H9 (cell line): ENCODE data around the gene NR0B2. TPM values are rescaled to one million over a fixed set of nuclear protein-coding genes. Genes with fewer than 3 reads are reported as not detected.

Source experiments
- DNase-seq: peaks from one replicate; pipeline ENCODE4 v3.0.0-alpha.2; 2017
- H2AFZ ChIP-seq: one replicate; pipeline ENCODE4 v1.6.1; 2013; ENCODE audit warnings: mild to moderate bottlenecking, low read length, control low read depth, moderate library complexity
- H2AK5ac ChIP-seq: 2 replicates; pipeline ENCODE4 v1.6.1; 2013; ENCODE audit warnings: low read length, control low read depth, mixed read lengths; ENCODE audit not compliant: insufficient read length
- H2BK120ac ChIP-seq: one replicate; pipeline ENCODE4 v1.6.1; 2013; ENCODE audit warnings: low read depth, mild to moderate bottlenecking, low read length, control low read depth, inconsistent platforms; ENCODE audit not compliant: poor library complexity, severe bottlenecking
- H2BK12ac ChIP-seq: 2 replicates; pipeline ENCODE4 v1.6.1; 2013; ENCODE audit warnings: low read length, control low read depth, mixed read lengths, low read depth; ENCODE audit not compliant: insufficient read length
- H2BK15ac ChIP-seq: 2 replicates; pipeline ENCODE4 v1.6.1; 2013; ENCODE audit warnings: low read depth, low read length, control low read depth
- H2BK20ac ChIP-seq: one replicate; pipeline ENCODE4 v1.6.1; 2013; ENCODE audit warnings: low read depth, mild to moderate bottlenecking, low read length, control low read depth, inconsistent platforms; ENCODE audit not compliant: poor library complexity, severe bottlenecking
- H2BK5ac ChIP-seq: 2 replicates; pipeline ENCODE4 v1.6.1; 2013; ENCODE audit warnings: low read length, control low read depth, mixed read lengths; ENCODE audit not compliant: insufficient read length
- H3K14ac ChIP-seq: 2 replicates; pipeline ENCODE4 v1.6.1; 2013; ENCODE audit warnings: low read length, control low read depth; ENCODE audit not compliant: insufficient read depth
- H3K18ac ChIP-seq: 2 replicates; pipeline ENCODE4 v1.6.1; 2013; ENCODE audit warnings: low read depth, mild to moderate bottlenecking, mixed read lengths, low read length, control low read depth; ENCODE audit not compliant: insufficient read length
- H3K23ac ChIP-seq: 2 replicates; pipeline ENCODE4 v1.6.1; 2013; ENCODE audit warnings: low read length, control low read depth, mixed read lengths, low read depth; ENCODE audit not compliant: insufficient read length
- H3K23me2 ChIP-seq: 2 replicates; pipeline ENCODE4 v1.6.1; 2013; ENCODE audit warnings: low read depth, mild to moderate bottlenecking, mixed read lengths, low read length, control low read depth; ENCODE audit not compliant: insufficient read length, poor library complexity, severe bottlenecking
- H3K27ac ChIP-seq: 2 replicates; pipeline ENCODE4 v1.5.1; 2013; ENCODE audit warnings: low read length, control low read depth, mixed read lengths, low read depth; ENCODE audit not compliant: insufficient read length
- H3K27me3 ChIP-seq: 2 replicates; pipeline ENCODE4 v1.6.1; 2013; ENCODE audit warnings: low read length, control low read depth, inconsistent platforms; ENCODE audit not compliant: insufficient read depth
- H3K4ac ChIP-seq: 2 replicates; pipeline ENCODE4 v1.6.1; 2013; ENCODE audit warnings: low read depth, mild to moderate bottlenecking, control low read depth, inconsistent platforms, low read length, moderate library complexity
- H3K4me1 ChIP-seq: 2 replicates; pipeline ENCODE4 v1.6.1; 2013; ENCODE audit warnings: low read length, control low read depth, inconsistent platforms; ENCODE audit not compliant: insufficient read depth
- H3K4me2 ChIP-seq: 2 replicates; pipeline ENCODE4 v1.6.1; 2013; ENCODE audit warnings: low read length, control low read depth, mixed read lengths; ENCODE audit not compliant: insufficient read length, insufficient read depth
- H3K56ac ChIP-seq: 2 replicates; pipeline ENCODE4 v1.6.1; 2013; ENCODE audit warnings: low read depth, mild to moderate bottlenecking, mixed read lengths, low read length, control low read depth; ENCODE audit not compliant: insufficient read length
- H3K79me1 ChIP-seq: 2 replicates; pipeline ENCODE4 v1.6.1; 2013; ENCODE audit warnings: low read depth, mild to moderate bottlenecking, moderate library complexity, low read length, control low read depth, inconsistent platforms; ENCODE audit not compliant: insufficient read depth, poor library complexity, severe bottlenecking
- H3K79me2 ChIP-seq: 2 replicates; pipeline ENCODE4 v1.6.1; 2013; ENCODE audit warnings: low read length, control low read depth, inconsistent platforms; ENCODE audit not compliant: insufficient read depth
- H3K9ac ChIP-seq: 2 replicates; pipeline ENCODE4 v1.6.1; 2013; ENCODE audit warnings: low read length, control low read depth, mixed read lengths; ENCODE audit not compliant: insufficient read length; ENCODE audit errors: extremely low read depth
- H3K9me3 ChIP-seq: one replicate; pipeline ENCODE4 v1.6.1; 2013; ENCODE audit warnings: low read depth, low read length, inconsistent platforms; ENCODE audit not compliant: control insufficient read depth
- H3T11ph ChIP-seq: one replicate; pipeline ENCODE4 v1.6.1; 2013; ENCODE audit warnings: mild to moderate bottlenecking, low read length, control low read depth, inconsistent platforms
- H4K20me1 ChIP-seq: one replicate; pipeline ENCODE4 v1.6.1; 2013; ENCODE audit not compliant: control insufficient read depth, insufficient read length, insufficient read depth
- H4K5ac ChIP-seq: 2 replicates; pipeline ENCODE4 v1.6.1; 2013; ENCODE audit warnings: low read depth, mild to moderate bottlenecking, mixed read lengths, low read length, control low read depth; ENCODE audit not compliant: insufficient read length
- H4K8ac ChIP-seq: replicated peaks from 2 replicates; pipeline ENCODE4 v1.6.1; 2013; ENCODE audit warnings: low read length, control low read depth, mixed read lengths, low read depth; ENCODE audit not compliant: insufficient read length
- H4K91ac ChIP-seq: 2 replicates; pipeline ENCODE4 v1.6.1; 2013; ENCODE audit warnings: low read depth, mild to moderate bottlenecking, moderate library complexity, mixed read lengths, low read length, control low read depth; ENCODE audit not compliant: insufficient read length
- H3K27ac Mint-ChIP-seq, 3 experiments: 2 replicates in 2 of 3; 3 replicates in 1 of 3; pipeline ENCODE4 v1.8.0; 2020 to 2021; ENCODE audit warnings: mixed read lengths in 3 of 3, mild to moderate bottlenecking in 1 of 3, moderate library complexity in 1 of 3
- H3K27me3 Mint-ChIP-seq: 2 replicates; pipeline ENCODE4 v1.8.0; 2021; ENCODE audit warnings: low read depth, mild to moderate bottlenecking, moderate library complexity, mixed read lengths
- H3K36me3 Mint-ChIP-seq, 3 experiments: 2 replicates in 2 of 3; 3 replicates in 1 of 3; pipeline ENCODE4 v1.8.0; 2020 to 2021; ENCODE audit warnings: low read depth in 3 of 3, mixed read lengths in 3 of 3; ENCODE audit not compliant: insufficient read depth in 1 of 3
- H3K4me1 Mint-ChIP-seq, 2 experiments: 2 replicates each; pipeline ENCODE4 v1.8.0; 2020; ENCODE audit warnings: mixed read lengths in 2 of 2
- H3K4me3 Mint-ChIP-seq, 2 experiments: 2 replicates in 1 of 2; 3 replicates in 1 of 2; pipeline ENCODE4 v1.8.0; 2020 to 2021; ENCODE audit warnings: mild to moderate bottlenecking in 2 of 2, mixed read lengths in 2 of 2, moderate library complexity in 1 of 2
- H3K9me3 Mint-ChIP-seq, 2 experiments: 2 replicates in 1 of 2; 3 replicates in 1 of 2; pipeline ENCODE4 v1.8.0; 2020; ENCODE audit warnings: mild to moderate bottlenecking in 2 of 2, mixed read lengths in 2 of 2, moderate library complexity in 1 of 2
- WGBS: extraction: QIAGEN DNeasy Blood & Tissue Kit; methylation state at CpG from one replicate; pipeline ENCODE4 v1.1.7; 2013; ENCODE audit warnings: missing lambda C conversion rate, low lambda C conversion rate, mixed read lengths; ENCODE audit not compliant: insufficient read length; ENCODE audit errors: extremely low coverage; 5-methylcytosine and 5-hydroxymethylcytosine counted together
- total RNA-seq: library from RNA; stranded (reverse); gene quantifications from 2 replicates; pipeline ENCODE4 v1.2.1, GENCODE V29; 2021
- TF ChIP-seq, protein P1 (sequence below): fragments of 200-600 bp; sonication (generic); conservative IDR thresholded peaks from 3 replicates; pipeline ENCODE4 v1.8.0; 2021; ENCODE audit warnings: antibody characterized with exemption, mild to moderate bottlenecking

NR0B2 gene
- total RNA-seq, 1 experiment from 2014 or later = not detected

DNA sequence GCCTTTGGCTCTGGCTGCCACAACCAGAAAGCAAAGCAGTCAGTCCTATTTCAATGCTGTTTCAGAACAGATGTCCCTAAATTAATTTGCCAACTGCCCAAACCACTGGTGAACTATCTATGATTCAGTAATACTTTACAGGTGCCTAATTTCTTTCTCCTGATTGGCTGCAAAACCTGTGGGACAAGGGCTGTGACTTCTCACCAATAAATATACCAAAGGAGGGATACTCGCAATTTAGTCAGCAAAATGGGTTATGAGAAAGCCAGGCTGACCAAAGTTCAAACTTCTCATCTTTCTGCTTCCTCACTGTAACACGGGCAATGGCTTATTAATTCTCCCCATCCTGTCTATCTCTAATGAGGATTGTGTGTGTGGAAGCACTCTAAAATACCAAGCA lies 36.4 kb downstream of the NR0B2 start:
- H3K56ac ChIP-seq = no peak overlapping the region
- H2BK5ac ChIP-seq = no peak overlapping the region
- no peak overlapping the region for H3K23ac ChIP-seq
- Mint-ChIP-seq H3K4me3 (no peak overlapping the region), H3K9me3 (no peaks in the 10 kb centered on the region), H3K27ac (no peak overlapping the region), H3K4me1 (peaks cover 0 to 8% of the 10 kb centered on the region in 2 experiments; a peak in 2 of 4 replicates), H3K27me3 (no peaks in the 10 kb centered on the region), H3K36me3 (peaks cover 1 to 30% (median 18%) of the 10 kb centered on the region in 3 experiments; a peak in 6 of 7 replicates)
- no peak for DNase-seq
- H3K9me3 ChIP-seq = no peaks in the 10 kb centered on the region
- no peak overlapping the region for H2BK12ac ChIP-seq
- H3K79me2 ChIP-seq = no peaks in the 10 kb centered on the region
- H4K5ac ChIP-seq = no peak overlapping the region
- no peak overlapping the region for H2AK5ac ChIP-seq
- no peak overlapping the region for H3K18ac ChIP-seq
- no peaks in the 10 kb centered on the region for H3K79me1 ChIP-seq
- H2AFZ ChIP-seq = no peak overlapping the region
- H3K23me2 ChIP-seq = no peaks in the 10 kb centered on the region
- H2BK120ac ChIP-seq = no peak overlapping the region
- no peak overlapping the region for H3K9ac ChIP-seq
- H3K4me1 ChIP-seq = no peaks in the 10 kb centered on the region; the same call in 1 of the 2 replicates
- no peak overlapping the region for H3K4me2 ChIP-seq
- no peak overlapping the region for H4K8ac ChIP-seq
- no peak overlapping the region for H3K4ac ChIP-seq
- no peak overlapping the region for H3K27ac ChIP-seq
- no peak overlapping the region for H2BK20ac ChIP-seq
- WGBS = no CpG with 5 or more reads among the region's 2 CpGs
- H3T11ph ChIP-seq = no peak overlapping the region
- no peak overlapping the region for H3K14ac ChIP-seq
- H3K27me3 ChIP-seq = no peaks in the 10 kb centered on the region
- no peaks in the 10 kb centered on the region for H4K20me1 ChIP-seq
- H4K91ac ChIP-seq = no peak overlapping the region
- no peak overlapping the region for H2BK15ac ChIP-seq
- TF ChIP-seq, protein P1, sequence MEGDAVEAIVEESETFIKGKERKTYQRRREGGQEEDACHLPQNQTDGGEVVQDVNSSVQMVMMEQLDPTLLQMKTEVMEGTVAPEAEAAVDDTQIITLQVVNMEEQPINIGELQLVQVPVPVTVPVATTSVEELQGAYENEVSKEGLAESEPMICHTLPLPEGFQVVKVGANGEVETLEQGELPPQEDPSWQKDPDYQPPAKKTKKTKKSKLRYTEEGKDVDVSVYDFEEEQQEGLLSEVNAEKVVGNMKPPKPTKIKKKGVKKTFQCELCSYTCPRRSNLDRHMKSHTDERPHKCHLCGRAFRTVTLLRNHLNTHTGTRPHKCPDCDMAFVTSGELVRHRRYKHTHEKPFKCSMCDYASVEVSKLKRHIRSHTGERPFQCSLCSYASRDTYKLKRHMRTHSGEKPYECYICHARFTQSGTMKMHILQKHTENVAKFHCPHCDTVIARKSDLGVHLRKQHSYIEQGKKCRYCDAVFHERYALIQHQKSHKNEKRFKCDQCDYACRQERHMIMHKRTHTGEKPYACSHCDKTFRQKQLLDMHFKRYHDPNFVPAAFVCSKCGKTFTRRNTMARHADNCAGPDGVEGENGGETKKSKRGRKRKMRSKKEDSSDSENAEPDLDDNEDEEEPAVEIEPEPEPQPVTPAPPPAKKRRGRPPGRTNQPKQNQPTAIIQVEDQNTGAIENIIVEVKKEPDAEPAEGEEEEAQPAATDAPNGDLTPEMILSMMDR = no peak
